PC-9 (cell line): ENCODE data around the gene TAOK2.
"Not testable (repeated sequence)": the region's sequence is repeated elsewhere in the genome, so short reads cannot be mapped to it uniquely, and the experiment has no call there.

Experiments used
- EZH2 ChIP-seq: fragments of 200-600 bp; sonication (generic); IDR thresholded peaks from 2 replicates; pipeline ENCODE4 v1.8.0; 2017; ENCODE audit warnings: antibody characterized with exemption, low read depth
- TF ChIP-seq, protein P1 (sequence below): fragments of 200-600 bp; sonication (generic); conservative IDR thresholded peaks from 2 replicates; pipeline ENCODE4 v1.6.1; 2017; ENCODE audit warnings: mixed run types, antibody characterized with exemption, mild to moderate bottlenecking, moderate library complexity

DNA sequence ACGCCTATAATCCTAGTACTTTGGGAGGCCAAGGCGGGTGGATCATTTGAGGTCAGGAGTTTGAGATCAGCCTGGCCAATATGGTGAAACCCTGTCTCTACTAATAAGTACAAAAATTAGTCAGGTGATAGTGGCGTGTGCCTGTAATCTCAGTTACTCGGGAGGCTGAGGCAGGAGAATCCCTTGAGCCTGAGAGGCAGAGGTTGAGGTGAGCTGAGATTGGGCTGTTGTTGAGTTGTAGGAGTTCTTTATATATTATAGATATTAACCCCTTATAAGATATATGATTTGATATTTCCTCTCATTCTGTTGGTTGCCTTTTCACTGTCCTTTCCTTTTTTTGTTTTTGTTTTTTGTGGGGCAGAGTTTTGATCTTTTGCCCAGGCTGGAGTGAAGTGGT, 13.8 kb upstream of the TAOK2 start:
- TF ChIP-seq, protein P1, sequence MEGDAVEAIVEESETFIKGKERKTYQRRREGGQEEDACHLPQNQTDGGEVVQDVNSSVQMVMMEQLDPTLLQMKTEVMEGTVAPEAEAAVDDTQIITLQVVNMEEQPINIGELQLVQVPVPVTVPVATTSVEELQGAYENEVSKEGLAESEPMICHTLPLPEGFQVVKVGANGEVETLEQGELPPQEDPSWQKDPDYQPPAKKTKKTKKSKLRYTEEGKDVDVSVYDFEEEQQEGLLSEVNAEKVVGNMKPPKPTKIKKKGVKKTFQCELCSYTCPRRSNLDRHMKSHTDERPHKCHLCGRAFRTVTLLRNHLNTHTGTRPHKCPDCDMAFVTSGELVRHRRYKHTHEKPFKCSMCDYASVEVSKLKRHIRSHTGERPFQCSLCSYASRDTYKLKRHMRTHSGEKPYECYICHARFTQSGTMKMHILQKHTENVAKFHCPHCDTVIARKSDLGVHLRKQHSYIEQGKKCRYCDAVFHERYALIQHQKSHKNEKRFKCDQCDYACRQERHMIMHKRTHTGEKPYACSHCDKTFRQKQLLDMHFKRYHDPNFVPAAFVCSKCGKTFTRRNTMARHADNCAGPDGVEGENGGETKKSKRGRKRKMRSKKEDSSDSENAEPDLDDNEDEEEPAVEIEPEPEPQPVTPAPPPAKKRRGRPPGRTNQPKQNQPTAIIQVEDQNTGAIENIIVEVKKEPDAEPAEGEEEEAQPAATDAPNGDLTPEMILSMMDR: not testable (repeated sequence)
- TF ChIP-seq EZH2: not testable (repeated sequence)
